Activated naive CD4-positive, alpha-beta T cell (primary cell): ENCODE results near the gene MRPS34.
A peak's percentile ranks its signal among the peaks of the same experiment; 100 is the strongest.
"Not testable (repeated sequence)": the region's sequence is repeated elsewhere in the genome, so short reads cannot be mapped to it uniquely, and the experiment has no call there.

Experiments used
- DNase-seq, 4 experiments: peaks; one replicate each; lab custom pipeline; 2025; lab: John Stamatoyannopoulos, UW

Gene MRPS34

GRCh38 chr16:1772908-1773702 lies at the start of gene MRPS34:
Gene MRPS34 (minus strand): TSS chr16:1773134. CDS start chr16:1773119, 15 bp downstream.
- peak; percentile 51 to 71 (median 56) for DNase-seq

DNA sequence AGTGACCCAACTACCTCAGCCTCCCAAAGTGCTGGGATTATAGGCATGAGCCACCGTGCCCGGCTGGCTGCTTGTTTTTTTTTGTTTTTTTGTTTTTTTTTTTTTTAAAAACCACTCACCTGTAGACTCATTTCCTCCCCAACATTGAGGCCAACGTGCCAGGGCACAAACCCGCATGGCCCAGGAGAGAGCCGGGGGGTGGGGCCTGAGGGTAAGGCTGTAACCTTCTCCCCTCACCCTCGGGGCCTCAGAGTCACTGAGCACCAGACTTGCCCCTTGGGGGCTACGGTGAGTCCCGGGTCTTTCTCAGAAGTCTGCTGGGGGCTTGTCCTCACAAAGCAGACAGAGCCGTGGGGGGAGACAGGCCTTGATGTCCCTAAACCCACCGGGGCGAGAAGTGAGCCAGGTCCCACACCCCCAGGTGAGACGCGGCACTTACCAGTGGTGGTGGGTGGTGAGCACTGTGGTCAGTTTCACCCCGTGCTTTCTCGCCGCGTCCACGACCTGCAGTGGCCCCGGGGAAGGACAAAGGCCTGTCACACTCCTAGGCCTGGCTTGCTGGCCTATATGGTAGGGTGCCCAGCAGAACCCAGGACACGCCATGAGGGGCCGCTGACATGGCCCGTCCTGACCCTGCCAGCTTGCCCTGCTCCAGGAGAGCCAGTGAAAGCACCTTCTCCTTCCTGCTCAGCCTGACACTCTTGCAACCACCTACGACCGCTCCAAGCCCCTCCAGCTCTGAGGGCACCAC lies 49.1 kb upstream of the MRPS34 start:
- DNase-seq: no peak

- DNase-seq: no peak
Observed at GRCh38 chr16:1820946-1821290, 48.0 kb upstream of the MRPS34 start.

GRCh38 chr16:1820096-1820945 lies 47.4 kb upstream of the MRPS34 start:
- DNase-seq: no peak

- no peak for DNase-seq
Observed at GRCh38 chr16:1819611-1820010, 46.7 kb upstream of the MRPS34 start.

DNA sequence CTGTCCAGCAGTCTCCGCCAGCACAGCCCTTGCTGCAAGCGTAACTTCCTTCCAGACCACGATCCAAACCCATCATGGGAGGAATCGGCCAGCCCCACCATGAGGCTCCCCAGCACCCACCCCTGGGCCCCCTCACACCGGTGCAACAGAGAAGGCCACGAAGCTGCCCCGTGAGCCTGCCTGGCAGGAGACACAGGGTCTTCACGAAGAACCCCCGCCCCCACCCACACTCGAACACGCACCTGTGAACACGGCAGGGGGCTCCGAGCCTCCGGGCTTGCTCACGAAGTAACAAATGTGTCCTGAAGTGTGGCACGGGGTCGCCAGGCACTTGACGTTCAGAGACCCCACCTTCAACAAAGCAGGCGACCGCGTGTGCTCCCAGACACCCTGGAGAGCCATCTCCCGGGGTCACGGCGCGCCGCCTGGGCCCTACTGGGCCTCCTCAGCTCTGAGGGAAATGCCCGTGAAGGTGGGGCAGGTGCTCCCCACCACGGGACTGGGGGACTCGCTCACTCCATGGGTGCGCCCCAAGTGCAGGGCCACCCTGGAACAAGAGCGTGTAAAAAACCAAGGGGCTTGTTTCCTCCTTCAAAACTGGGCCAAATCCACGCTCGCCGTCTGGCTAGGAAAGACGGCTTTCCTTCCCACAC lies 46.1 kb upstream of the MRPS34 start:
- no peak for DNase-seq

GRCh38 chr16:1818204-1818872 lies 45.4 kb upstream of the MRPS34 start:
- DNase-seq: no peak

DNA sequence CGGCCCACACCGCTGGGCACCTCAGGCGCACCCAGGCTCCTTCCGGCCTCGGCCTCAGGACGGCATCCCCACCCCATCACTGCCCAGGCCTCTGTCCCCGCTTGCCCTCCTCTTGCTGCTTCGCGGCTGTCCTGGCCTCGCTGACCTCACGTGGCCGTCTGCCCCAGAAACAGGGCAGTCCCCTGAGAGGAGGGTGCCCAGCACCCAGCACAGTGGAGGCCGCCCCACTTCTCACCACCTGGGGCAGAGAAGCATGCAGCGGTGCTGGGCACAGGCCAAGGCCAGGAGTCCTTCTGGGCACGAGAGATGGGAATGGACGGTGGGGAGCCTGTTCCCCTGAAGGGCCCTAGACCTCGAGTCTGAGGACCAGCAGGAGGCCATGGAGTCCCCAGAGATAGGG lies 44.8 kb upstream of the MRPS34 start:
- DNase-seq: no peak

- DNase-seq: no peak
Observed at GRCh38 chr16:1817276-1817589, 44.3 kb upstream of the MRPS34 start.

DNA sequence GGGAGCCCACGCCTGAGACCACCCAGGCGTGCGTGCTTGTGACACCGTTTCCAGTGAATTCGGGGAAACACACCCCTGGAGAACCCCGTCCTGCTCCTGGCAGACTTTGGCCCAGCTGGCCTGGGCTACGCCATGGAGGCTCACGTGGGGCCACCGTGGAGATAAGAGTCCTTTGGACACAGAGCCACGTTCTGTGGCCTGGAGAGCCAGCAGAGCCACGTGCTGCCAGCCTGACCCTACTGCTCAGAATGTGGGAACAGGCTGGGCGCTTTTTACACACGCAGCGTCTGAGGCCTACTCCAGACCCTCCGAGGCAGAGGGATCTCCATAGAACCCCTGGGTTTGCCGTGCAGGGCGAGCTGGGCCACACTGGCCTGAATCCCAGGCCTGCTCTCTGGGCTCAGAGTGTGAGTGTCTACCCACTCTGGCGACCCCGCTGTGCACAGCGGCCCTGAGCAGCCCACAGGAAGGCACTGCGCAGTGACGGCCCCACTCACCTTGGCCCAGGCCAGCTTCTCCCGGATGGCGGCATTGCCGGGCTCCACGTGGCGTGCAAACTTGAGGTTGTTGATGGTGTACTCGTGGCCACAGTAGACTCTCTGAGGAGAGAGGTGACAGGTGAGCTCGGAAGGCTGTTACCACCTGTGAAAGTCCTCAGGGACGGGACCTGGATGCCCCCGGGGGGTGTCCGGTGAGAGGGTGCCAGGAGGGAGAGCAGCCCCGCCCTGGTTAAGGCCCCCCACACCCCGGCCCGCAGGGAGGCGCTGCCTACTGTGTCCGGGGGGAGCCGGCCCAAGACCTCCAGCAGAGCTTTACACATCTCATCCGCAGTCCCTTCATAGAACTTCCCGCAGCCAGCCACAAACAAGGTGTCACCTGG lies 43.7 kb upstream of the MRPS34 start:
- no peak for DNase-seq

GRCh38 chr16:1815461-1815860 lies 42.5 kb upstream of the MRPS34 start:
- no peak for DNase-seq

GRCh38 chr16:1812732-1813163 lies 39.8 kb upstream of the MRPS34 start:
- DNase-seq: peak in 2 of 4 experiments; percentile 24 to 55

DNA sequence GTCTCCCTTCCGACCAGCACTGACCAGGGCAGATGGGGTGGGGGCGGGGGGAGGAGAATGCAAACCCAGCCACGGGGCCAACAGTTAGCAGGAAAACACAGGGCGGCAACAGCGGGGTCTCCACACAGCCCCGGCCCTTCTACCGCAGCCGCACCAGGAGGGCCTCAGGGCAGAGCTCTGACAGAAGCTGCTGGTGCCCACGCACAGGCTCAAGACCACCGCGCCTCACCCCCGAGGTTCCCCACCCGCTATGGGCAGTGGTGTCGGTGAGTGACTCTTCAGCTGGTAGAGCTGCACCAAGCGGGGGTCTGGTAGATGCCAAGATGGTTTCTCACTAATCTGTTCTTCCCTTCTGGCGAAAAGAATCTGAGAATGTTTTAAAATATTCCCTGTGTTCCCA lies 37.6 kb upstream of the MRPS34 start:
- no peak for DNase-seq

DNA sequence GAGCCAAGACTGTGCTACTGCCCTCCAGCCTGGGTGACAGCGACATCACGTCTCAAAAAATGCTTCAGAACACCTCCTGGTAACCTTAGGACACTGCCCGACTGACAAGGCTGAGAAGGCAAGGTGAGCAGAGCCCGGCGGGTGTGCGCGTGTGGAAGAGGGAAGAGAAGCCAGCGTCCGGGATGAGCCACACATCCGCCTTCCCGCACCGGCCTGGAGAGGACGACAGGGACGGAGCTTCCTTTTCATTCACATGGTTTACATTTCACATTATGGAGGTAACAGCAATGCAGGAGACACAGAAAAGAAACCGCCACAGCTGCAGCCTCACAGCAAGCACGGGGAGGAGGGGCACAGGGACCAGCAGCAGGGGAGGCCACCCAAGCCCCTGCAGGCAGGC lies 37.2 kb upstream of the MRPS34 start:
- no peak for DNase-seq

DNA sequence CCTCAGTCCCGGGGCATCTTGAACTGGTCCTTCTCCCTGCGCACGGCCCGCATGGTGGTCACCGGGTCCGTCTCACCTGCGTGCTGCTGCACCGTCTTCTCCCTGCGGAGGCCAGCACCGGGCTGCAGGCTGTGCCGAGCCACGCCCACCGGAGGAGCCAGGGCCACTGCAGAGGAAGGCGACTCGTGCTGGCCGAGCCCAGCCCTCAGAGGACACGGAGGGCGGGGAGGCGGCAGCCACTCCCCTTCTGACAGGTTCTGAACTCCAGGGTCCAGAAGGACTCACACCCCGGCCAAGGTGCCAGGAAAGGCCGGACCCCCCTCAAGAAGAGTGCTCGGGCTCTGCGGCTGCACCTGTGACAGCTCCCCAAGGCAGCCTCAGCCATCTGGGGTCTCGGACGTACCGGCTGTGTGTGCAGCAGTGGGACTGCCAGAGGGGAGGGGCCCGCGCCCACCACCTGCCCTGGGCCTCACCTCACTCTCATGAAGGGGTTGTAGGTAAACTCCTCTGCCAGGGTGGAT lies 36.4 kb upstream of the MRPS34 start:
- no peak for DNase-seq

DNA sequence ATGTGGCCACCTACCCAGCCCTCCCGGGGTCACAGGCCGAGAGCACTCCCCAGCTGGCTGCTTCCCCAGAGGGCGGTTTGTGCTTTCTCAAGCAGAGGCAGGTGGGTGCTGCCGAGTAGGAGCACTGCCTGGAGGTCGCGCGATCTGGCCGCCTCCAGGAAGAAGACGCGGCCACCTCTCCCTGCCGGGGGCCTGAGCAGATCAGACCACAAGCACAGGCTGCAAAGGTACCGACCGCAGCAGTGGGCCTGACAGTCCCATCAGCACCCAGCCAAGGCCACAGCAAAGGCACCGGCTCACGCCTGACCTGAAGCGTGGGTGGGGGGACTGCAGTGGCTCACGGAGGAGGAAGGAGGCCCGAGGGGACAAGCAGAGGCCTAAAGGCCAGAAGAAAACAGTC lies 35.8 kb upstream of the MRPS34 start:
- no peak for DNase-seq

- DNase-seq: no peak
Observed at GRCh38 chr16:1807626-1808025, 34.7 kb upstream of the MRPS34 start.

DNA sequence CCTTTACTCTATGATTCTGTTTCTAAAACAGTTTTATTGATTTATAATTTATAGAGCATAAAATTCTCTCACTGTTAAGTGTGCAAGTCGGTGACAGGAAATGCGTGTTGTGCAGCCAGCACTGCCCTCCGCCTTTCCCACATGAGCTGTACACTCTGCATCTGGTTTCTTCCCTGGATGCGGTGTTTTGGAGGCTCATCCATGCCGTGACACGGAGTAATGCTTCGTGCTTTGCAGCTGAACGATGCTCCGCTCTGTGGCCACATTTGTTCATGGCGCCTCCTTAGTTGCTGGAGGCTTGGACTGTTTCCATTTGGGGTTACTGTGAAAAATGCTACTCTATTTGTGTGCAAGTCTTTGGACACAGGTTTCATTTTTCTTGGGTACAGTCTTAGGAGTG lies 27.8 kb upstream of the MRPS34 start:
- no peak for DNase-seq

DNA sequence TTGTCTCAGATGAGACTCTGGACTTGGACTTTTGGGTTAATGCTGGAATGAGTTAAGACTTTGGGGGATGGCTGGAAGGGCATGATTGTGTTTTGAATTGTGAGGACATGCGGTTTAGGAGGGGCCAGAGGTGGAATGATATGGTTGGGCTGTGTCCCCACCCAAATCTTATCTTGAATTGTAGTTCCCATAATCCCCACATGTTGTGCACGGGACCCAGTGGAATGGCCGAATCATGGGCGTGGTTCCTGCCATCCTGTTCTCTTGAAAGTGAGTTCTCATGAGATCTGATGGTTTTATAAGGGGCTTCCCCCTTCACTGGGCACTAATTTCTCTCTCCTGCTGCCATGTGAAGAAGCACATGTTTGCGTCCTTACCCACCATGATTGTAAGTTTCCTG lies 26.3 kb upstream of the MRPS34 start:
- not testable (repeated sequence) for DNase-seq

GRCh38 chr16:1794908-1795666 lies 22.2 kb upstream of the MRPS34 start:
- no peak for DNase-seq
